Measurements from ENCODE around the gene FOXJ3. TPM values are rescaled to one million over a fixed set of nuclear protein-coding genes. Genes with fewer than 3 reads are reported as not detected.

The FOXJ3 gene
- total and polyA plus RNA-seq, 2 of the 8 experiments (the other 6 are each of a cell fraction or from before 2014, with no cell fraction given), result 48.6 to 51.9 TPM

- TF ChIP-seq CHD7 (IDR thresholded peaks at IDR 0.05; ENCODE audit: insufficient replicate concordance, low read length) (no peak), BRCA1 (IDR thresholded peaks at IDR 0.05; ENCODE audit: low read depth, low read length) (no peak), KDM4A (IDR thresholded peaks at IDR 0.05; ENCODE audit: low read depth, low read length, severe bottlenecking) (no peak), E2F6 (IDR thresholded peaks at IDR 0.05) (no peak), USF2 (IDR thresholded peaks at IDR 0.05; ENCODE audit: low read length) (no peak), POLR2A (IDR thresholded peaks at IDR 0.05; ENCODE audit: control extremely low read depth in 1 of 2, low read depth in 2 of 2, low read length in 2 of 2) (no peak)
These were observed 196.4 kb downstream of the FOXJ3 start (continued) for GRCh38 chr1:42138586-42138985.

Data from H1 (cell line).